Liver (tissue), 9 donors: ENCODE data around the gene SLC35A2. TPM values are rescaled to one million over a fixed set of nuclear protein-coding genes. Genes with fewer than 3 reads are reported as not detected.

Source experiments
- DNase-seq: peaks from one replicate; pipeline ENCODE4 v3.0.0-alpha.2; 2017; ENCODE audit warnings: low spot score
- H3K27ac ChIP-seq, 2 donors: one replicate each; pipeline ENCODE4 v1.7.0; 2013; ENCODE audit warnings: inconsistent platforms in 2 of 2, low read length in 2 of 2, control low read depth in 1 of 2, low read depth in 1 of 2, mild to moderate bottlenecking in 1 of 2
- H3K27me3 ChIP-seq, 4 donors: one replicate each; pipeline versions ENCODE4 v1.6.1 to v1.7.0; 2013; ENCODE audit warnings: low read length in 3 of 4, inconsistent platforms in 1 of 4, mild to moderate bottlenecking in 1 of 4, moderate library complexity in 1 of 4; ENCODE audit not compliant: control insufficient read depth in 4 of 4, insufficient read depth in 4 of 4
- H3K36me3 ChIP-seq, 4 donors: one replicate each; pipeline versions ENCODE4 v1.6.1 to v1.7.0; 2013; ENCODE audit warnings: low read length in 3 of 4, mild to moderate bottlenecking in 3 of 4, low read depth in 1 of 4, moderate library complexity in 1 of 4; ENCODE audit not compliant: control insufficient read depth in 4 of 4, insufficient read depth in 3 of 4
- H3K4me1 ChIP-seq, 4 donors: one replicate each; pipeline versions ENCODE4 v1.6.1 to v1.7.0; 2013; ENCODE audit warnings: low read length in 3 of 4, mild to moderate bottlenecking in 3 of 4, moderate library complexity in 1 of 4; ENCODE audit not compliant: control insufficient read depth in 4 of 4, insufficient read depth in 4 of 4
- H3K4me3 ChIP-seq, 3 donors: one replicate each; pipeline versions ENCODE4 v1.6.1 to v1.7.0; 2013; ENCODE audit warnings: low read length in 3 of 3, control low read depth in 1 of 3, low read depth in 1 of 3, mild to moderate bottlenecking in 1 of 3
- H3K9ac ChIP-seq, 2 donors: one replicate each; pipeline ENCODE4 v1.7.0; 2013; ENCODE audit warnings: low read length in 2 of 2, mild to moderate bottlenecking in 2 of 2, moderate library complexity in 2 of 2, control low read depth in 1 of 2, low read depth in 1 of 2
- H3K9me3 ChIP-seq, 4 donors: one replicate each; pipeline versions ENCODE4 v1.6.1 to v1.7.0; 2013; ENCODE audit warnings: low read length in 3 of 4; ENCODE audit not compliant: control insufficient read depth in 4 of 4
- ATF3 ChIP-seq: IDR thresholded peaks from 2 replicates; pipeline ENCODE4 v1.6.1; 2016; ENCODE audit warnings: antibody characterized with exemption
- EGR1 ChIP-seq, 2 donors: IDR thresholded peaks; 2 replicates each; pipeline ENCODE4 v1.6.1; 2016 to 2018; ENCODE audit warnings: antibody characterized with exemption in 2 of 2, low read depth in 2 of 2
- FOXA1 ChIP-seq: IDR thresholded peaks from 2 replicates; pipeline ENCODE4 v1.6.1; 2016; ENCODE audit warnings: antibody characterized with exemption
- FOXA2 ChIP-seq: IDR thresholded peaks from 2 replicates; pipeline ENCODE4 v1.6.1; 2016; ENCODE audit warnings: antibody characterized with exemption
- GABPA ChIP-seq, 2 donors: IDR thresholded peaks in 1 of 2; conservative IDR thresholded peaks in 1 of 2; 2 replicates each; pipeline ENCODE4 v1.6.1; 2016; ENCODE audit warnings: antibody characterized with exemption in 2 of 2, mild to moderate bottlenecking in 1 of 2, moderate library complexity in 1 of 2
- HNF4A ChIP-seq, 2 donors: conservative IDR thresholded peaks; 2 replicates each; pipeline ENCODE4 v1.6.1; 2016; ENCODE audit warnings: antibody characterized with exemption in 2 of 2, mild to moderate bottlenecking in 2 of 2
- HNF4G ChIP-seq: IDR thresholded peaks from 2 replicates; pipeline ENCODE4 v1.6.1; 2016; ENCODE audit warnings: antibody characterized with exemption
- JUND ChIP-seq, 2 donors: IDR thresholded peaks; 2 replicates each; pipeline ENCODE4 v1.6.1; 2016; ENCODE audit warnings: antibody characterized with exemption in 2 of 2
- NR2F2 ChIP-seq: IDR thresholded peaks from 2 replicates; pipeline ENCODE4 v1.6.1; 2016; ENCODE audit warnings: antibody characterized with exemption
- RAD21 ChIP-seq, 2 donors: IDR thresholded peaks; 2 replicates each; pipeline ENCODE4 v1.6.1; 2016; ENCODE audit warnings: antibody characterized with exemption in 2 of 2, mild to moderate bottlenecking in 2 of 2
- RXRA ChIP-seq, 2 donors: IDR thresholded peaks; 2 replicates each; pipeline ENCODE4 v1.6.1; 2017 to 2018; ENCODE audit warnings: antibody characterized with exemption in 2 of 2, mild to moderate bottlenecking in 1 of 2
- SP1 ChIP-seq: IDR thresholded peaks from 2 replicates; pipeline ENCODE4 v1.6.1; 2018; ENCODE audit warnings: antibody characterized with exemption, mild to moderate bottlenecking
- TAF1 ChIP-seq: conservative IDR thresholded peaks from 2 replicates; pipeline ENCODE4 v1.6.1; 2016; ENCODE audit warnings: antibody characterized with exemption, mild to moderate bottlenecking
- YY1 ChIP-seq: IDR thresholded peaks from 2 replicates; pipeline ENCODE4 v1.6.1; 2016; ENCODE audit warnings: antibody characterized with exemption, mild to moderate bottlenecking
- WGBS: extraction: QIAGEN DNeasy Blood & Tissue Kit; methylation state at CpG from one replicate; pipeline ENCODE4 v1.1.7; 2013; 5-methylcytosine and 5-hydroxymethylcytosine counted together
- polyA plus RNA-seq, 2 donors: library from polyadenylated mRNA; stranded (reverse) in 1 of 2; unstranded in 1 of 2; fragments of 200-250 nt in 1 of 2; fragments of >200 nt in 1 of 2; fragmentation: Nextera tagmentation in 1 of 2; extraction: Ambion mirVana in 1 of 2; gene quantifications; one replicate each; pipeline versions ENCODE4 v1.2.1 to v1.2.3, GENCODE V29; 2013 to 2015
- total RNA-seq, 2 donors: library from RNA; depleted of rRNA; stranded (reverse); fragments of >200 nt; gene quantifications; one replicate each; pipeline ENCODE4 v1.2.3, GENCODE V29; 2014
- TF ChIP-seq, protein P1 (sequence below): IDR thresholded peaks from 2 replicates; pipeline ENCODE4 v1.6.1; 2016; ENCODE audit warnings: antibody characterized with exemption
- TF ChIP-seq, protein P2 (sequence below): IDR thresholded peaks from 2 replicates; pipeline ENCODE4 v1.6.1; 2016; ENCODE audit warnings: antibody characterized with exemption
- TF ChIP-seq, protein P3 (sequence below): IDR thresholded peaks from 2 replicates; pipeline ENCODE4 v1.6.1; 2016; ENCODE audit warnings: antibody characterized with exemption, mild to moderate bottlenecking
- TF ChIP-seq, protein P4 (sequence below): fragments of 150-350 bp; IDR thresholded peaks from 2 replicates; pipeline ENCODE4 v1.5.1; 2017; ENCODE audit warnings: improper control_type of control experiment, low read depth, low read length; ENCODE audit not compliant: missing input control
- donor health status: healthy.
- donor health status: healthy.
- donor health status: healthy.
- donor health status: healthy.
- donor health status: healthy.

The SLC35A2 gene
- total and polyA plus RNA-seq, 4 donors, result 10.0 to 26.9 (median 14.4) TPM

GRCh38 chrX:48924270-48924669 is 12.8 kb upstream of the SLC35A2 start:
- Histone ChIP-seq H3K27ac (no peak overlapping the region), H3K4me1 (peaks cover 0 to 10% (median 1%) of the 10 kb centered on the region in 4 donors), H3K27me3 (no peaks in the 10 kb centered on the region), H3K36me3 (peaks cover 3 to 26% (median 6%) of the 10 kb centered on the region in 4 donors), H3K9me3 (no peaks in the 10 kb centered on the region), H3K9ac (no peak overlapping the region), H3K4me3 (no peak overlapping the region)
- WGBS, result 89% methylated on average over 5 of the region's 5 CpGs
- TF ChIP-seq HNF4A (conservative IDR thresholded peaks at IDR 0.05), result no peak
- TF ChIP-seq HNF4G, result no peak
- no peak for TF ChIP-seq SP1
- TF ChIP-seq, protein P1, sequence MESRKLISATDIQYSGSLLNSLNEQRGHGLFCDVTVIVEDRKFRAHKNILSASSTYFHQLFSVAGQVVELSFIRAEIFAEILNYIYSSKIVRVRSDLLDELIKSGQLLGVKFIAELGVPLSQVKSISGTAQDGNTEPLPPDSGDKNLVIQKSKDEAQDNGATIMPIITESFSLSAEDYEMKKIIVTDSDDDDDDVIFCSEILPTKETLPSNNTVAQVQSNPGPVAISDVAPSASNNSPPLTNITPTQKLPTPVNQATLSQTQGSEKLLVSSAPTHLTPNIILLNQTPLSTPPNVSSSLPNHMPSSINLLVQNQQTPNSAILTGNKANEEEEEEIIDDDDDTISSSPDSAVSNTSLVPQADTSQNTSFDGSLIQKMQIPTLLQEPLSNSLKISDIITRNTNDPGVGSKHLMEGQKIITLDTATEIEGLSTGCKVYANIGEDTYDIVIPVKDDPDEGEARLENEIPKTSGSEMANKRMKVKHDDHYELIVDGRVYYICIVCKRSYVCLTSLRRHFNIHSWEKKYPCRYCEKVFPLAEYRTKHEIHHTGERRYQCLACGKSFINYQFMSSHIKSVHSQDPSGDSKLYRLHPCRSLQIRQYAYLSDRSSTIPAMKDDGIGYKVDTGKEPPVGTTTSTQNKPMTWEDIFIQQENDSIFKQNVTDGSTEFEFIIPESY, result no peak
- no peak for TF ChIP-seq FOXA2
- TF ChIP-seq TAF1, result no peak
- TF ChIP-seq, protein P2, sequence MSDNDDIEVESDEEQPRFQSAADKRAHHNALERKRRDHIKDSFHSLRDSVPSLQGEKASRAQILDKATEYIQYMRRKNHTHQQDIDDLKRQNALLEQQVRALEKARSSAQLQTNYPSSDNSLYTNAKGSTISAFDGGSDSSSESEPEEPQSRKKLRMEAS, result no peak
- no peak for TF ChIP-seq GABPA (IDR thresholded peaks at IDR 0.05 in 1 of 2, conservative IDR thresholded peaks at IDR 0.05 in 1 of 2)
- TF ChIP-seq RXRA (IDR thresholded peaks at IDR 0.05), result no peak
- TF ChIP-seq EGR1 (IDR thresholded peaks at IDR 0.05; ENCODE audit: low read depth in 2 of 2), result no peak
- no peak for TF ChIP-seq YY1
- no peak for TF ChIP-seq JUND (IDR thresholded peaks at IDR 0.05)
- TF ChIP-seq, protein P3, sequence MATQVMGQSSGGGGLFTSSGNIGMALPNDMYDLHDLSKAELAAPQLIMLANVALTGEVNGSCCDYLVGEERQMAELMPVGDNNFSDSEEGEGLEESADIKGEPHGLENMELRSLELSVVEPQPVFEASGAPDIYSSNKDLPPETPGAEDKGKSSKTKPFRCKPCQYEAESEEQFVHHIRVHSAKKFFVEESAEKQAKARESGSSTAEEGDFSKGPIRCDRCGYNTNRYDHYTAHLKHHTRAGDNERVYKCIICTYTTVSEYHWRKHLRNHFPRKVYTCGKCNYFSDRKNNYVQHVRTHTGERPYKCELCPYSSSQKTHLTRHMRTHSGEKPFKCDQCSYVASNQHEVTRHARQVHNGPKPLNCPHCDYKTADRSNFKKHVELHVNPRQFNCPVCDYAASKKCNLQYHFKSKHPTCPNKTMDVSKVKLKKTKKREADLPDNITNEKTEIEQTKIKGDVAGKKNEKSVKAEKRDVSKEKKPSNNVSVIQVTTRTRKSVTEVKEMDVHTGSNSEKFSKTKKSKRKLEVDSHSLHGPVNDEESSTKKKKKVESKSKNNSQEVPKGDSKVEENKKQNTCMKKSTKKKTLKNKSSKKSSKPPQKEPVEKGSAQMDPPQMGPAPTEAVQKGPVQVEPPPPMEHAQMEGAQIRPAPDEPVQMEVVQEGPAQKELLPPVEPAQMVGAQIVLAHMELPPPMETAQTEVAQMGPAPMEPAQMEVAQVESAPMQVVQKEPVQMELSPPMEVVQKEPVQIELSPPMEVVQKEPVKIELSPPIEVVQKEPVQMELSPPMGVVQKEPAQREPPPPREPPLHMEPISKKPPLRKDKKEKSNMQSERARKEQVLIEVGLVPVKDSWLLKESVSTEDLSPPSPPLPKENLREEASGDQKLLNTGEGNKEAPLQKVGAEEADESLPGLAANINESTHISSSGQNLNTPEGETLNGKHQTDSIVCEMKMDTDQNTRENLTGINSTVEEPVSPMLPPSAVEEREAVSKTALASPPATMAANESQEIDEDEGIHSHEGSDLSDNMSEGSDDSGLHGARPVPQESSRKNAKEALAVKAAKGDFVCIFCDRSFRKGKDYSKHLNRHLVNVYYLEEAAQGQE, result no peak
- TF ChIP-seq NR2F2, result no peak
- TF ChIP-seq, protein P4, sequence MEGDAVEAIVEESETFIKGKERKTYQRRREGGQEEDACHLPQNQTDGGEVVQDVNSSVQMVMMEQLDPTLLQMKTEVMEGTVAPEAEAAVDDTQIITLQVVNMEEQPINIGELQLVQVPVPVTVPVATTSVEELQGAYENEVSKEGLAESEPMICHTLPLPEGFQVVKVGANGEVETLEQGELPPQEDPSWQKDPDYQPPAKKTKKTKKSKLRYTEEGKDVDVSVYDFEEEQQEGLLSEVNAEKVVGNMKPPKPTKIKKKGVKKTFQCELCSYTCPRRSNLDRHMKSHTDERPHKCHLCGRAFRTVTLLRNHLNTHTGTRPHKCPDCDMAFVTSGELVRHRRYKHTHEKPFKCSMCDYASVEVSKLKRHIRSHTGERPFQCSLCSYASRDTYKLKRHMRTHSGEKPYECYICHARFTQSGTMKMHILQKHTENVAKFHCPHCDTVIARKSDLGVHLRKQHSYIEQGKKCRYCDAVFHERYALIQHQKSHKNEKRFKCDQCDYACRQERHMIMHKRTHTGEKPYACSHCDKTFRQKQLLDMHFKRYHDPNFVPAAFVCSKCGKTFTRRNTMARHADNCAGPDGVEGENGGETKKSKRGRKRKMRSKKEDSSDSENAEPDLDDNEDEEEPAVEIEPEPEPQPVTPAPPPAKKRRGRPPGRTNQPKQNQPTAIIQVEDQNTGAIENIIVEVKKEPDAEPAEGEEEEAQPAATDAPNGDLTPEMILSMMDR, result no peak
- TF ChIP-seq FOXA1, result no peak
- TF ChIP-seq RAD21 (IDR thresholded peaks at IDR 0.05), result no peak
- TF ChIP-seq ATF3, result no peak
- no peak for DNase-seq
